Stimulated activated CD8-positive, alpha-beta memory T cell treated with anti-CD3 and anti-CD28 coated beads, Interleukin-15, amount 100 ng/mL, for 1 hour (primary cell): ENCODE results near the gene GSTA2.
"Not testable (repeated sequence)": the region's sequence is repeated elsewhere in the genome, so short reads cannot be mapped to it uniquely, and the experiment has no call there.

ENCODE experiments used
- DNase-seq: peaks from one replicate; pipeline ENCODE4 v3.0.0-alpha.2; 2020; ENCODE audit warnings: low read depth

GSTA2 gene

DNA sequence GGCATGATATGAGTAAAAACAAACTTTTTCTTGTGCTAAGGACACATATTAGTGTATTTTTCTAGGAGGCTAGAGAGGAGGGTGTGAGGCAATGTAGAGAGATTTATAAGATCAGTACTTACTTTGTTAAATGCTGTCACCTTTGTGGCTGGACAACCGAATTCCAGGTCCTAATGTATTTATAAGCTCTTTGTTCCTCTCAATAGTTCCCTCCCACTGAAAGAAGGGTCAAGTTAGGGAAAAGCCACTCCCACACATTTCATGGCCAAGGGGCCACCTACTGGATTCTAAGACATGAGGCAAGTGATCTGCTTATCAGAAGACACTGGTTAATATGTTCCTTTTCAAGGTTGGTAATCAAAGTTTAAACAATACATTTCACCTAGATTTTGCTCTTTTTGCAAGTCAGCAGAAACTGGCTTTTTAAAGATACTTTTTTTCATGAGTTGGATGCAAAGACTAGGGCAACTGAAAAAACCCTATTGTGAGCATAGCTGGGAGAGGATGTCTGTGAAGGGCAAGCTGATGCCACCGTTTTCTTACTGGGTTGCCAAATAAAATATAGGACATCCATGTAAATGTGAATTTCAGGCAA is at the start of gene GSTA2:
Gene GSTA2 (minus strand): TSS at position 154 of the 595 bp plus-strand sequence. CDS start 5,528 bp downstream, outside the sequence.
- not testable (repeated sequence) for DNase-seq

DNA sequence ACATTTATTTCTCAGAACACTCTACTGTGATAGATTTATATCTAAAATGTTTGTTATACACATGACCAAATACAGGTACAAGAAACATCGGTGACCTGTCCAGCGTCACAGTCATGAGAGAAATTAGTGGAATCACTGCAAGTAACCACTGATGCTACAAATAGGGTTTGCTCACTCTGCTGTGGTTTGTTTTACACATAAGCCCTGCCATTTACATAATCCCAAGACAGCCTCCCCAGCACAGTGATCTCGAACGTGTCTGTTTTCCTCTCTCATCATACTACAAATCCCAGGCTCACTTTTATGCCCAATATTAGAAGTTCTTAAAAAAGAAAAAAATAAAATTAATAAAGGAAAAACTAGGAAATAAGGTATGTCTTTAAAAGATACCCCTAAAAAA is 46.5 kb upstream of the GSTA2 start:
- not testable (repeated sequence) for DNase-seq

DNA sequence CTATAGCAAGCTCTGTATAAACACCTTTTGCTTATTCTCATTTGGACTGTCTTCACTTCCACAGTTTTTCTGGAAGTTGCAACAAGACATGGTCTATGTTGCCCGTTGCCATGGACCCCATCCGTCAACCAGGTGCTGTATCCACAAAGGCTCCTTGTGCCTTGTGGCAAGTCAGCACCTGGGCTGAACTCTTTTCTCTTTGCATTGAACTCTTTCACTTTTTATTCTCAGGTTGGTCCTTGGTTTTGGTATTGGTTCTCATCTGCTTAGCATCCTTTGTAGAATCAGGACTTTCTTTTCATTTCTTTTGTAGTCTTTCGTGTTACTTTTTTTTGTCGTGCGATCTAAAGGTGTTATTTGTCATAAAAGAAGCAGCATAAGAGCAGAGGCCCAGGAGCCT is 45.4 kb upstream of the GSTA2 start:
- no peak for DNase-seq

DNA sequence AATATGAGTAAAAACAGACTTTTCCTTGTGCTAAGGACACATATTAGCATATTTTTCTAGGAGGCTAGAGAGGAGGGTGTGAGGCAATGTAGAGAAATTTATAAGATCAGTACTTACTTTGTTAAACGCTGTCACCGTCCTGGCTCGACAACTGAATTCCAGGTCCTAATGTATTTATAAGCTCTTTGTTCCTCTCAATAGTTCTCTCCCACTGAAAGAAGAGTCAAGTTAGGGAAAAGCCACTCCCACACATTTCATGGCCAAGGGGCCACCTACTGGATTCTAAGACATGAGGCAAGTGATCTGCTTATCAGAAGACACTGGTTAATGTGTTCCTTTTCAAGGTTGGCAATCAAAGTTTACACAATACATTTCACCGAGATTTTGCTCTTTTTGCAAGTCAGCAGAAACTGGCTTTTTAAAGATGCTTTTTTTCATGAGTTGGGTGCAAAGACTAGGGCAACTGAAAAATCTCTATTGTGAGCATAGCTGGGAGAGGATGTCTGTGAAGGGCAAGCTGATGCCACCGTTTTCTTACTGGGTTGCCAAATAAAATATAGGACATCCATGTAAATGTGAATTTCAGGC is 40.5 kb upstream of the GSTA2 start, which contains the start of gene GSTA1:
Gene GSTA1 (minus strand): TSS at position 149 of the 588 bp plus-strand sequence. CDS start 4,549 bp downstream, outside the sequence.
- not testable (repeated sequence) for DNase-seq

DNA sequence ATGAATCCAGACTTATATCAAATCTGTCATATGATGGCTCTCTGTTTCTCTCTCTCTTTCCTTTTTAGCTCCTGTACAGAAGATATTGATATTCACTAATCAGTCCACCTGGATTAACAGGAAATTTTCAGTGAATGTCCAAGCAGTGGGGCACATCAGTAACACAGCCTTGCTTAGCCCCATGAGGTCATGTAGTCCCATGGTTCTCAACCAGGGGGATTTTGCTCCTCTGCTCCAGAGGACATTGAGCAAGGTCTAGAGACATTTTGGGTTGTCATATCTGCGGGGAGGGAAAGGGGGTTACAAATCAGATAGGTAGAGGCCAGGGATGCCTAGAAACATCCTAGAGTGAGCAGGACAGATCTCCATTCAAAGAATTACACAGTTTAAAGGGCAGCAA is 39.5 kb upstream of the GSTA2 start:
- DNase-seq, result no peak

DNA sequence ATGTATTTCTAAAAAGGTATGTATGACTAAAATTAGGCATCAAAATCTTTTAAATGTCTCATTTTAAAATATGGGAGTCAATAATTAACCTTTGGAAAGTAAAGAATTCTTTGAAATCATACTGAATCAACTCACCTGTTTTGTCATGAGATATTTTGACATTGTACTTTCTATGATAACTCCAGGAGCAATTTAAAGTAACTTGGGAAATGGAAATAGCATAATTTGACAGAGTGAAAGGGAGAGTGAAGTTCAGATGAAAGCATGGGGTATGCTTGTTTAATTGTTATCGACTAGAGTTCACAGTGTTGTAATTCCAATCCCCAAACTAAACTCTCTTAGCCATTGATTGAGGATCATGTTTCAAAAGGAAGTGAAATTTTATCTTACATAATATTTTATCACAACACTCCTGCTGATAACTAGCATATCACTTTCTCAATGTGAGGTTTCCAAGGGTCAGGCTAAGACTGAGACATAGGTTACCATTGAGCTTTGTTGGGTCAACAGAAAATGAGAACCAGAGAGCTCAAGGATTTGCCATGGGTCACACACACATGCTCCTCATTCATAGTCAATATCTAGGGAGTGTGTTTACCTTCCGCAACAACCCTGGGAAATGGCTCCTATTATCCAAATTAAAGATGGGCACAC is 38.0 kb upstream of the GSTA2 start:
- no peak for DNase-seq

DNA sequence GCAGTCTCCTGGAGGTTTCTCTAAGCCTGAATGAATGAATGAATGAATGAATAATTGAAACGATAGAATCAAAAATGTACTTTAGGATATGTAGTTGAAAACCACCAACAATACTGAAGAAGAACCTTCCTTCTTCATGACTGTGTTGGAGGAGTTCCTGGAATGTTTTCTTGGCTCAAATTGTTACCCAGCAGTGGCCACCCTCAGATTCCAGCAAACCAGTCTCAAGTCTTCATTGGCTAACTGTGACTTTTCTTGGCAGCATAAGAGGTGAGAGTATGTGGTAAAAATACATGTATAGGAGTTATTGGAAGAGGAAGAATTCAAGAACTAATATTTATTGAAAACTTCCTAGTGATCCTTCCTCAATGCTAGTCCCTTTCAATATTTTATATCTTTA is 36.0 kb upstream of the GSTA2 start:
- DNase-seq, result not testable (repeated sequence)

DNA sequence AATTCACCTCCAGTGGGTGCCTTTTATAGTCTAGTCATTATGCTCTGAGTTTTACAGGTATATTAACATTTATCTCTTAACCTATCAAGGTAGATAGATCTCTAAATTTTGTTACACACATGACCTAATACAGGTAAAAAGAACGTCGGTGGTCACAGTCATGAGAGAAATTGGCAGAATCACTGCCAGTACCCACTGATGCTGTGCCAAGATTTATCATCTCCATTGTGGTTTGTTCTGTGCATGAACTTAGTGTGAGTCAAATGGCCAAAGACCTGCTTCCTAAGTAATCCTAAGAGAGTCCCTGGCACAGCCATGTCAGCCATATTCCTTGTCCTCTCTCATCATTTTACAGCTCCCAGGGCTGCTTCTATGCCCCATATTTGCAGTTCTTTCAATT is 31.1 kb upstream of the GSTA2 start:
- not testable (repeated sequence) for DNase-seq

DNA sequence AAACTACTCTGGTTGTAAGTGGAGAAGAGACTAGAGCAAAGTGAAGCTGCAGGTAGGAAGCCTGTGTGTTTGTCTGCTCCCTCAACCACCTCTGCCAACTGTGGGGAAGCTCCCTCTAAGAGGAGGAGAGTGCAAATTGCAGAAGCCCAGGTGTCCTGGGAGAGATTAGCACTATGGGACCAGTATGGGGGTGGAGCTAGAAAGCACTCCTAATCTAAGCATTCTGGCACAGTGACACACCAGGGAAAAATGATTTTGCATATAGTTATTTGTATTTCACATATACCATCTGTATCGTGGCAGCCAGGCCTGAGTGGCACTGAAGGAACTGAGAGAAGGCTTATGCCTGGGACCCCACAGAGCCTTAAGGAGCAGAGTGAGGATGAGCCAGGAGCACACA is 27.6 kb upstream of the GSTA2 start:
- DNase-seq, result no peak

DNA sequence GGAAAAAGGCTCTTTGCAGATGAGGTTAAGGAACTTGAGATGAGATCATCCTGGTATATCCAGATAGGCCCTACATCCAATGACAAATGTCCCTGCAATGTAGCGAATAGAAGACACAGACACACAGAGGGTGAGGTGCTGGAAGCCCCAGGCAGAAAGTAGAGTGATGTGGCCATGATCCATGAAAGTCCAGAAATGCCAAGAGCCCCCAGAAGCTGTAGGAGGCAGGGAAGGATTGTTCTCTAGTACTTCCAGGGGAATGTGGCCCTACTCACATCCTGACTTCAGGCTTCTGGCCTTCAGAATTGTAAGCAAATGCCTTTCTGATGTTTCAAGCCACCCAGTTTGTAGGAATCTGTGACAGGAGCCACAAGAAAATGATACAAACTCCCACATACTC is 26.4 kb upstream of the GSTA2 start:
- DNase-seq, result not testable (repeated sequence)

DNA sequence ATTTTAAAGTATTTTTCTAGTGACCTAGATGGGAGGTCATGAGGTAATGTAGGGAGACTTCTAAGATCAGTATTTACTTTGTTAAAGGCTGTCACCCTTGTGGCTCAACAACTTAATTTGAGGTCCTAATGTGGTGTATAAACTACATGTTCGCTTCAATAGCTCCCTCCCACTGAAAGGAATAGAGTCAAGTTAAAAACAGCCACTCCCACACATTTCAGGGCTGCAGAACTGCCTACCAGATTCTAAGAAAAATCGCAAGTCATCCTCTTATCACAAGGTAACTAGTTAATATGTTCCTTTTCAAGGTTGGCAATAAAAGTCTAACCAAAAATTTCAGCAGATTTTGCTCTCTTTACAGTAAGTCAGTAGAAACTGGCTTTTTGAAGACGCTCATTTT is 25.2 kb upstream of the GSTA2 start:
- DNase-seq, result no peak

DNA sequence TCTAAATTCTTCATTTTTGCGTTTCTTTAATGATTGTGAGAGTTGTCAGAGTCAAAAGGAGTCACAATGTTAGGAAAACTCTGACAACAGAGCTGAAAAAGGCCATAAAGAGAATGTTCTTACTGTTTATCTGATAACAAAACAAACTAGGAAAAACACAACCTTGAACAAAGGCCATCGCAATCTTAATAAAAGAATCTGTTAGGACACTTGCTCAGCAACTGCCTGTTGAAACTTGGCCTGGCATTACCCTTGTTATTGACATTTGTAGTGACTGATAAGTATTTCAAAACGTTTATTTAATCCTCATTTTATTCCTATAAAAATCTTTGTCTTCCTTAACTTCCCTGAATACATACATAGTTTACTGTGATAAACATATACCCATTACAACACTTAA is 24.6 kb upstream of the GSTA2 start:
- DNase-seq, result no peak

DNA sequence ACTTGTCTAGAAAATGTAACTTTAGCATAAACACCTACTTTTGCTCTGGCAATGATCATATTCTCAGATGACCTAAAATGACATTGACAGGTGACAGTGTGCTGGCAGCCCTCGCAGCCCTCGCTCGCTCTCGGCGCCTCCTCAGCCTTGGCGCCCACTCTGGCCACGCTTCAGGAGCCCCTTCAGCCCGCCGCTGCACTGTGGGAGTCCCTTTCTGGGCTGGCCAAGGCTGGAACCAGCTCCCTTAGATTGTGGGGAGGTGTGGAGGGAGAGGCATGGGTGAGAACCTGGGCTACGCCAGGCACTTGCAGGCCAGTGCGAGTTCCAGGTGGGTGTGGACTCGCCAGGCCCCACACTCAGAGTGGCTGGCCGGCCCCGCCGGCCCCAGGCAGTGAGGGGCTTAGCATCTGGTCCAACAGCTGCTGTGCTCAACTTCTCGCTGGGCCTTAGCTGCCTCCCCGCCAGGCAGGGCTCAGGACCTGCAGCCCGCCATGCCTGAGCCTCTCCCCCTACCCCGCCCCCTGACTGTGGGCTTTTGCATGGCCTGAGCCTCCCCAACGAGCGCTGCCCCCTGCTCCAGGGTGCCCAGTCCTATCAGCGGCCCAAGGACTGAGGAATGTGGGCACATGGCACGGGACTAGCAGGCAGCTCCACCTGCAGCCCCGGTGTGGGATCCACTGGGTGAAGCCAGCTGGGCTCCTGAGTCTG is 23.1 kb upstream of the GSTA2 start:
- no peak for DNase-seq

DNA sequence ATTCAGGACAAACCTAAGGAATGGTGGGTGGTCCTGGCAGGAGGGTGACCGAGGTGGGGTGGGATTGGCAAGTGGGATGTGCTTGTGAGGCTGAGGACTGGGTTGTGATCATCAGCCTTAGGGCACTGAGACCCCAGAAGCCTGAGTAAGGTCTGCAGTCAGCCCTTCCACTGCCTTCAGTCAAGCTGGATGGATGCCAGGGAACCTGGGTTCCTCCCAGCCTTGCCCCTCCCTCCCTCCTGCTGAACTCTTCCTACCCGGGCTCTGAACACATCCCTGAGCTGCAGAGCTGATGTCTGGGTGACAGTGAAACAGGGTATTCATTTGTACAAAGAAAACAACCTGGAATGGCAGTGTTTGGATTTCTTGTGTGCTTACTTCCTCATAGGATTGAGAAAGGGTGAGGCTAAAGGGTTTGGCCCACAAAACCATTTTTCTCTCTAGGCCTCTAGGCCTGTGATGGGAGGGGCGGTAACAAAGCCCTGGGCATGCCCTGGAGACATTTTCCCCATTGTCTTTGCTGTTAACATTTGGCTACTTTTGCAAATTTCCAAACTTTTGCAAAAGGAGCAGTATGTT is 19.5 kb upstream of the GSTA2 start:
- DNase-seq, result not testable (repeated sequence)

DNA sequence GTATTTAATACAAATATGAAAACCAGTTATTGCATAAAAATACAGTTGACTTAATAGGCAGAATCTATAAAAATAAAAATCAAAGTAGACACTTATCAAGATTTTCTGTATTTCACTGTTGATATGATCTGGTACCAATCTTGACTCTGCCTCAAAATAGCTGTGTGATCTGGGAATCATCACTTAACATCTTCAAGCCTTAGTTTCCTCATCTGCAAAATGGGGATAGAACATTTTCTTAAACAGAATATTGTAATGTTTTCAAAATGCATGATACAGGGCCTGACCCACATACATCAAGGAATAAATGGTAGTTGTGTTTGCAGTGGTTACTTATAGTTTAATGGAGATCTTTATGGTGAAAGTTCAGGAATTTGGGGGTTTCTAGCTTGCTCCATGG is 18.9 kb upstream of the GSTA2 start:
- not testable (repeated sequence) for DNase-seq

DNA sequence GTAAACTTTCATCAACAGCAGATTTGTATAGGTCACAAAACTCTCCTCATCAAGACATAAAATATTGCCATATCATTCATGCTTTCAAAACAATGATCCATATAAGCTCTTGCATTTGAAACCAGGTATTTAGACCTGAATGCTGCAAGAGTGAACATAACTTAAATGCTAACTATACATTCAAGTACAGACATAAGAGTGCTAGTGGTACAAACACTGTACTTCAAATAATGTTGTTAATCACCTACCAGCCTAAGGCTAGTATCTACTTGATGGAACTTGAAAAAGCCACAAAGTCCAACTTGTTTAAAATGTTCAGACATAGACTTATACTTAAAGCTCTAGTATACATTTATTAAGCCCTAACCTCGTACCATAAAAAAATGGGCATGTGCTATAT is 16.0 kb upstream of the GSTA2 start:
- DNase-seq, result no peak

DNA sequence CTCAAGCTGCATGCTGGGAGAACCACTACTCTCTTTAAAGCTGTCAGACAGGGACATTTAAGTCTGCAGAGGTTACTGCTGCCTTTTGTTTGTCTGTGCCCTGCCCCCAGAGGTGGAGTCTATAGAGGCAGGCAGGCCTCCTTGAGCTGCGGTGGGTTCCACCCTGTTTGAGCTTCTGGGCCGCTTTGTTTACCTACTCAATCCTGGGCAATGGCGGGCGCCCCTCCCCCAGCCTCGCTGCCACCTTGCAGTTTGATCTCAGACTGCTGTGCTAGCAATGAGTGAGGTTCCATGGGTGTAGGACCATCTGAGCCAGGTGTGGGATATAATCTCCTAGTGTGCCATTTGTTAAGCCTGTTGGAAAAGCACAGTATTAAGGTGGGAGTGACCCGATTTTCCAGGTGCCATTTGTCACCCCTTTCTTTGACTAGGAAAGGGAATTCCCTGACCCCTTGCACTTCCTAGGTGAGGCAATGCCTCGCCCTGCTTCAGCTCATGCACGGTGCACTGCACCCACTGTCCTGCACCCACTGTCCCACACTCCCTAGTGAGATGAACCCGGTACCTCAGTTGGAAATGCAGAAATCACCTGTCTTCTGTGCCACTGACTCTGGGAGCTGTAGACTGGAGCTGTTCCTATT is 13.6 kb upstream of the GSTA2 start:
- DNase-seq, result not testable (repeated sequence)

DNA sequence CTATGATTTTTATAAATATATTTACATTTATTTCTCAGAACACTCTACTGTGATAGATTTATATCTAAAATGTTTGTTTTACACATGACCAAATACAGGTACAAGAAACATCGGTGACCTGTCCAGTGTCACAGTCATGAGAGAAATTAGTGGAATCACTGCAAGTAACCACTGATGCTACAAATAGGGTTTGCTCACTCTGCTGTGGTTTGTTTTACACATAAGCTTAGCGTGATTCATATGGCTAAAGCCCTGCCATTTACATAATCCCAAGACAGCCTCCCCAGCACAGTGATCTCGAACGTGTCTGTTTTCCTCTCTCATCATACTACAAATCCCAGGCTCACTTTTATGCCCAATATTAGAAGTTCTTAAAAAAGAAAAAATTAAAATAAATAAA is 6.1 kb upstream of the GSTA2 start:
- not testable (repeated sequence) for DNase-seq

DNA sequence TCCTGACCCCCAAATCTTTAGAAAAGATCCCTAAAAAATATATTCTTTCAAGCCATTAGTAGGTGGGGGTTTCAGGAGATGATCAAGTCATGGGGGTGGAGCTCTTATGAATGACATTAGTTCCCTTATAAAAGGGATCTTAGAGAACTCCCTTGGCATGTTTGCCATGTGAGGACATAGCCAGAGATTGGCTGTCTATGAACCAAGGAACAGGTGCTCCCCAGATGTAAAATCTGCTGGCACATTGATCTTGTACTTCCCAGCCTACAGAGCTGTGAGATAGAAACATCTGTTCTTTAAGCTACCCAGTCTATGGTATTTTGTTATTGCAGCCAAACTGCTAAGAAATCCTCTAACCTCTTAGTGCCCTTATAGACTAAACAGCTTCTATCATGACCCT is 4.4 kb upstream of the GSTA2 start:
- not testable (repeated sequence) for DNase-seq

DNA sequence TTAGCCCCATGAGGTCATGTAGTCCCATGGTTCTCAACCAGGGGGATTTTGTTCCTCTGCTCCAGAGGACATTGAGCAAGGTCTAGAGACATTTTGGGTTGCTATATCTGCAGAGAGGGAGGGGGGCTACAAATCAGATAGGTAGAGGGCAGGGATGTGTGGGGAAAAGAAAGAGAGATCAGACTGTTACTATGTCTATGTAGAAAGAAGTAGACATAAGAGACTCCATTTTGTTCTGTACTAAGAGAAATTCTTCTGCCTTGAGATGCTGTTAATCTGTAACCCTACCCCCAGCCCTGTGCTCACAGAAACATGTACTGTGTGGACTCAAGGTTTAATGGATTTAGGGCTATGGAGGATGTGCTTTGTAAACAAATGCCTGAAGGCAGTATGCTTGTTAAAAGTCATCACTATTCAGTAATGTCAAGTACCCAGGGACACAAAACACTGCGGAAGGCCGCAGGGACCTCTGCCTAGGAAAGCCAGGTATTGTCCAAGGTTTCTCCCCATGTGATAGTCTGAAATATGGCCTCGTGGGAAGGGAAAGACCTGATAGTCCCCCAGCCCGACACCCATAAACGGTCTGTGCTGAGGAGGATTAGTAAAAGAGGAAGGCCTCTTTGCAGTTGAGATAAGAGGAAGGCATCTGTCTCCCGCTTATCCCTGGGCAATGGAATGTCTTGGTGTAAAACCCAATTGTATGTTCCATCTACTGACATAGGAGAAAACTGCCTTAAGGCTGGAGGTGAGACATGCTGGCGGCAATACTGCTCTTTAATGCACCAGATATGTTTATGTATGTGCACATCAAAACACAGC is 1.4 kb downstream of the GSTA2 start:
- not testable (repeated sequence) for DNase-seq
